ENCODE results near the gene REP15. TPM values are rescaled to one million over a fixed set of nuclear protein-coding genes. Genes with fewer than 3 reads are reported as not detected.

REP15 gene
- total RNA-seq, 1 donor from 2014 or later, result 3.3 TPM

Other genes starting within 250 kb of the REP15 start
- gene SMCO2, start 249.7 kb upstream of the REP15 start, total RNA-seq, result 0.88 TPM in 1 of 2 replicates, not detected in the other
- 125 and 161 TPM in 2 replicates for gene PPFIBP1, start 172.2 kb upstream of the REP15 start, total RNA-seq
- 41.3 and 42.6 TPM in 2 replicates for gene MRPS35, start 14.4 kb downstream of the REP15 start, total RNA-seq
- 16.8 and 31.2 TPM in 2 replicates for gene KLHL42, start 83.8 kb downstream of the REP15 start, total RNA-seq
- gene MANSC4, start 83.8 kb downstream of the REP15 start, total RNA-seq, result not detected in 2 replicates

Measured in glomerular endothelial cell (primary cell).